CD4-positive, alpha-beta T cell (primary cell): ENCODE data around the gene GAL. TPM values are rescaled to one million over a fixed set of nuclear protein-coding genes. Genes with fewer than 3 reads are reported as not detected.

Source experiments
- ATAC-seq: fragments of 200-7000 bp; cut with Tn5 transposase; one replicate; pipeline ENCODE4 v1.10.0; 2022; ENCODE audit warnings: mild to moderate bottlenecking; ENCODE audit not compliant: poor library complexity
- CTCF ChIA-PET: fragments of 350-600 bp; sonication (Branson Sonifier 250); formaldehyde crosslinking; loops from one replicate; lab custom pipeline; 2021; ENCODE audit warnings: antibody characterized with exemption, inconsistent platforms; lab: Charles Lee
- POLR2A ChIA-PET: fragments of 350-600 bp; sonication (Branson Sonifier 250); formaldehyde crosslinking; loops from one replicate; lab custom pipeline; 2021; ENCODE audit warnings: antibody characterized with exemption, inconsistent platforms; lab: Charles Lee
- DNase-seq, 14 experiments: peaks; one replicate each; pipeline ENCODE4 v3.0.0-alpha.2; 2013 to 2020; ENCODE audit warnings: mixed read lengths in 2 of 14
- H3K27ac ChIP-seq, 2 donors: one replicate each; pipeline versions ENCODE4 v1.5.1 to v1.7.0; 2013; ENCODE audit warnings: low read length in 2 of 2, low read depth in 1 of 2, mild to moderate bottlenecking in 1 of 2
- H3K27me3 ChIP-seq, 2 experiments: 1 replicate in 1 of 2; 2 replicates in 1 of 2; pipeline versions ENCODE4 v1.6.1 to v1.7.0; 2013; ENCODE audit warnings: low read length in 2 of 2, control low read depth in 1 of 2, mild to moderate bottlenecking in 1 of 2, moderate library complexity in 1 of 2; ENCODE audit not compliant: insufficient read depth in 2 of 2, control insufficient read depth in 1 of 2
- H3K36me3 ChIP-seq: one replicate; pipeline ENCODE4 v1.6.1; 2013; ENCODE audit warnings: low read length, control low read depth; ENCODE audit not compliant: insufficient read depth
- H3K4me1 ChIP-seq: one replicate; pipeline ENCODE4 v1.6.1; 2013; ENCODE audit warnings: low read length, control low read depth; ENCODE audit not compliant: insufficient read depth
- H3K4me3 ChIP-seq: one replicate; pipeline ENCODE4 v1.5.1; 2013; ENCODE audit warnings: mild to moderate bottlenecking, low read length, moderate library complexity
- H3K9me3 ChIP-seq, 2 experiments: 1 replicate in 1 of 2; 2 replicates in 1 of 2; pipeline versions ENCODE4 v1.6.1 to v1.7.0; 2013; ENCODE audit warnings: low read length in 2 of 2, mild to moderate bottlenecking in 2 of 2, control low read depth in 1 of 2, moderate library complexity in 1 of 2; ENCODE audit not compliant: control insufficient read depth in 1 of 2, insufficient read depth in 1 of 2
- H3K27ac Mint-ChIP-seq: one replicate; pipeline ENCODE4 v1.8.0; 2020; ENCODE audit warnings: mixed read lengths
- H3K27me3 Mint-ChIP-seq: one replicate; pipeline ENCODE4 v1.8.0; 2021; ENCODE audit warnings: mixed read lengths
- H3K36me3 Mint-ChIP-seq: one replicate; pipeline ENCODE4 v1.8.0; 2021; ENCODE audit warnings: low read depth, mixed read lengths
- H3K4me1 Mint-ChIP-seq: one replicate; pipeline ENCODE4 v1.8.0; 2021; ENCODE audit warnings: low read depth, mixed read lengths
- H3K4me3 Mint-ChIP-seq: one replicate; pipeline ENCODE4 v1.8.0; 2020; ENCODE audit warnings: mild to moderate bottlenecking, mixed read lengths
- H3K9me3 Mint-ChIP-seq: one replicate; pipeline ENCODE4 v1.8.0; 2020; ENCODE audit warnings: mixed read lengths
- intact Hi-C, 2 experiments: fragments of 100-400 bp; cut with DNase I in 1 of 2; cut with micrococcal nuclease in 1 of 2; formaldehyde crosslinking; loops; one replicate each; pipeline versions ENCODE4 v1.15.1 to v1.9.0; 2023 to 2025; cut with DNase I, micrococcal nuclease
- total RNA-seq, 174 experiments: library from RNA in 2 of 174; stranded (reverse) in 2 of 174; gene quantifications; one replicate each; pipeline ENCODE4 v1.2.3 and lab custom pipeline; 2021 to 2026
- TF ChIP-seq, protein P1 (sequence below): fragments of 200-600 bp; IDR thresholded peaks from one replicate; pipeline ENCODE4 v1.8.0; 2022; ENCODE audit warnings: antibody characterized with exemption, mild to moderate bottlenecking

The GAL gene
- total RNA-seq, 2 experiments from 2014 or later, result not detected

DNA sequence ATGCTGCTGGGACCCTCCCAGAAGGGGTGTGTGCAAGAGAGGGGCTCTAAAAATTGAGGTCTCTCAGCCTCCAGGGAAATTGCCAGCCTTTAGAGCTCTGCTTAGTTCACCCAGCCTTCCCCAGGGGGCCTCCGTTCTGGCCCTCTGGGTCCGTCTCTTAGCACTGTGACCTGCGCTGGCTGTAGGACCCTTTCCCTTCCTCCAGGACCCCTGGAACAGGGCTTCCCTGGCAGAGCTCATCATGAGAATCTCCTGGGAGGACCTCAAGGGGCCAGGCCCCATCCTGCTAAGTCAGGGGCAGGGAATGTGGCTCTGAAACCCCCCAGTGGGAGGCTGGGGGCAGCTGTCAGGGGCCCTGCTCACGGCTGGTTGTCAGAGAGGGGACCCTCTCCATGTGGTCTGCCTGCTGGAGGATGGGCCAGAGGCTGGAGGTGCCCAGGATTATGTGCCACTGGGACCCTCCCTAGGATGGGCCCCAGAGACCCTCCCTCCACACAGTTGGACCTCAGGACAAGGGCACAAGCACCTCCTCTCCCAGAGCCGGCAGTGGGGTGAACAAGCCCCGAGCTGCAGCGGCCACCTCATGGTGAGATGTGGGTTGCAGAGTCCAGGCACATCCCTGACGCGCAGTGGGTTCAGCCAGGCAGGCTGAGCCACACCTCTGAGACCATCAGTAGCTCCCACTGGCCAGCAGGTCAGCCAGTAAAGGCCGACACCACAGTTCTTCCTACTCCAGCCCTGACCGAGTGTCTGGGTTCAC, 27.1 kb upstream of the GAL start:
- TF ChIP-seq, protein P1, sequence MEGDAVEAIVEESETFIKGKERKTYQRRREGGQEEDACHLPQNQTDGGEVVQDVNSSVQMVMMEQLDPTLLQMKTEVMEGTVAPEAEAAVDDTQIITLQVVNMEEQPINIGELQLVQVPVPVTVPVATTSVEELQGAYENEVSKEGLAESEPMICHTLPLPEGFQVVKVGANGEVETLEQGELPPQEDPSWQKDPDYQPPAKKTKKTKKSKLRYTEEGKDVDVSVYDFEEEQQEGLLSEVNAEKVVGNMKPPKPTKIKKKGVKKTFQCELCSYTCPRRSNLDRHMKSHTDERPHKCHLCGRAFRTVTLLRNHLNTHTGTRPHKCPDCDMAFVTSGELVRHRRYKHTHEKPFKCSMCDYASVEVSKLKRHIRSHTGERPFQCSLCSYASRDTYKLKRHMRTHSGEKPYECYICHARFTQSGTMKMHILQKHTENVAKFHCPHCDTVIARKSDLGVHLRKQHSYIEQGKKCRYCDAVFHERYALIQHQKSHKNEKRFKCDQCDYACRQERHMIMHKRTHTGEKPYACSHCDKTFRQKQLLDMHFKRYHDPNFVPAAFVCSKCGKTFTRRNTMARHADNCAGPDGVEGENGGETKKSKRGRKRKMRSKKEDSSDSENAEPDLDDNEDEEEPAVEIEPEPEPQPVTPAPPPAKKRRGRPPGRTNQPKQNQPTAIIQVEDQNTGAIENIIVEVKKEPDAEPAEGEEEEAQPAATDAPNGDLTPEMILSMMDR, result no peak
- ATAC-seq (no peak), DNase-seq (peak in 1 of 14 experiments; percentile 4)
- Mint-ChIP-seq H3K27ac (no peak overlapping the region), H3K36me3 (no peaks in the 10 kb centered on the region), H3K4me3 (no peak overlapping the region), H3K9me3 (no peaks in the 10 kb centered on the region), H3K4me1 (no peaks in the 10 kb centered on the region), H3K27me3 (peaks cover 13% of the 10 kb centered on the region)
- H3K27ac ChIP-seq, result no peak overlapping the region
- ChIA-PET POLR2A (no interaction called here), CTCF (no interaction called here)
- no peaks in the 10 kb centered on the region for H3K36me3 ChIP-seq
- peaks cover 0 to 30% of the 10 kb centered on the region in 2 experiments for H3K9me3 ChIP-seq
- H3K4me1 ChIP-seq, result no peaks in the 10 kb centered on the region
- peaks cover 0 to 4% of the 10 kb centered on the region in 2 experiments for H3K27me3 ChIP-seq
- intact Hi-C loops, result no loop called here
- H3K4me3 ChIP-seq, result no peak overlapping the region

DNA sequence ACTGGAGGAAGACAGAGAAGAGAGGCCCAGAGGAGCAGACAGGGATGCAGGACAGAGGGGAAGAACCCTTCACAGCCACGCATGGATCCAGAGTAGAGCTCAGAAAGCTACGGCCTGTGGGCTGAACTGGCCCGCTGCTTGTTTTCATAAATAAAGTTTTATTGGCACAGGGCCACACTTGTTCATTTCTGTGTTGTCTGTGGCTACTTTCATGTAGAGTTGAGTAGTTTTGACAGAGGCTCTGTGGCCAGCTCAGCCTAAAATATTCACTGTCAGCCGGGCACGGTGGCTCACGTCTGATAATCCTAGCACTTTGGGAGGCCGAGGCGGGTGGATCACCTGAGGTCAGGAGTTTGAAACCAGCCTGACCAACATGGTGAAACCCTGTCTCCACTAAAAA, 26.2 kb upstream of the GAL start:
- DNase-seq (no peak), ATAC-seq (no peak)
- Histone ChIP-seq H3K9me3 (peaks cover 0 to 29% of the 10 kb centered on the region in 2 experiments), H3K36me3 (no peaks in the 10 kb centered on the region), H3K27ac (no peak overlapping the region), H3K27me3 (peaks cover 0 to 4% of the 10 kb centered on the region in 2 experiments), H3K4me3 (no peak overlapping the region), H3K4me1 (no peaks in the 10 kb centered on the region)
- POLR2A ChIA-PET, result no interaction called here
- H3K4me3 Mint-ChIP-seq, result no peak overlapping the region
- H3K36me3 Mint-ChIP-seq, result no peaks in the 10 kb centered on the region
- intact Hi-C loops, result no loop called here
- H3K27ac Mint-ChIP-seq, result no peak overlapping the region
- CTCF ChIA-PET, result no interaction called here
- TF ChIP-seq, protein P1, result no peak
- H3K9me3 Mint-ChIP-seq, result no peaks in the 10 kb centered on the region
- no peaks in the 10 kb centered on the region for H3K4me1 Mint-ChIP-seq
- H3K27me3 Mint-ChIP-seq, result peaks cover 12% of the 10 kb centered on the region

DNA sequence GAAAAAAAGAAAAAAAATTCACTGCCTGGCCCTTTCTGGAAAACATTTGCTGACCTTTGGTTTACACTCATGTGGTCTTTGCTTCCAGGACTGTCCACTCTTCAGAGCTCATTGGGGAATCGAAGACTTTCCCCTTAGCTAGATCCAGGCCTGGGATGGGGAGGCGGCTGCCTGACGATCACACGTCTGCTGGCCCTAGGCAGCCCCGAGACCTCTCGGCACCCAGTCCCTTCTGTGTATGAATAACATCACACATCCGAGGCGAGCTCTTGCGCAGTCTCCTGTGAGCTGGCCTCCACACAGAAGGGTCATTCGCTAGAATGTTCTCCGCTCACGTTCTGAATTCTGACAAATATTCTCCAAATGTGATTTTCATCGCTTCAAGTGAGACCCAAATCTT, 25.7 kb upstream of the GAL start:
- ChIA-PET POLR2A (no interaction called here), CTCF (no interaction called here)
- Histone ChIP-seq H3K4me1 (no peaks in the 10 kb centered on the region), H3K9me3 (peaks cover 0 to 23% of the 10 kb centered on the region in 2 experiments), H3K27ac (no peak overlapping the region), H3K36me3 (no peaks in the 10 kb centered on the region), H3K4me3 (no peak overlapping the region), H3K27me3 (peaks cover 0 to 2% of the 10 kb centered on the region in 2 experiments)
- DNase-seq (no peak), ATAC-seq (no peak)
- no peak overlapping the region for H3K4me3 Mint-ChIP-seq
- H3K36me3 Mint-ChIP-seq, result no peaks in the 10 kb centered on the region
- no peaks in the 10 kb centered on the region for H3K9me3 Mint-ChIP-seq
- TF ChIP-seq, protein P1, result no peak
- intact Hi-C loops, result no loop called here
- no peak overlapping the region for H3K27ac Mint-ChIP-seq
- H3K27me3 Mint-ChIP-seq, result peaks cover 8% of the 10 kb centered on the region
- no peaks in the 10 kb centered on the region for H3K4me1 Mint-ChIP-seq
